Loucy (cell line): ENCODE results near the gene CLCNKA.

Experiments
- H2AFZ ChIP-seq: fragments of 200-600 bp; sonication (generic); 2 replicates; pipeline ENCODE4 v1.6.0; 2016; ENCODE audit warnings: antibody characterized with exemption, mild to moderate bottlenecking, low read length, moderate library complexity
- H3F3A ChIP-seq: fragments of 200-600 bp; 2 replicates; pipeline ENCODE4 v1.6.0; 2016; ENCODE audit warnings: antibody characterized with exemption, low read depth, mild to moderate bottlenecking
- H3K27me3 ChIP-seq: fragments of 200-600 bp; sonication (generic); 2 replicates; pipeline ENCODE4 v1.6.1; 2014; ENCODE audit warnings: low read length, mild to moderate bottlenecking; ENCODE audit not compliant: insufficient read depth, poor library complexity, severe bottlenecking
- H3K36me3 ChIP-seq: fragments of 200-600 bp; sonication (generic); 2 replicates; pipeline ENCODE4 v1.6.1; 2016; ENCODE audit warnings: low read length; ENCODE audit not compliant: insufficient read depth
- H3K4me1 ChIP-seq: fragments of 200-600 bp; sonication (generic); 2 replicates; pipeline ENCODE4 v1.5.1; 2014; ENCODE audit warnings: low read length, mild to moderate bottlenecking; ENCODE audit not compliant: insufficient read depth, poor library complexity, severe bottlenecking
- H3K4me2 ChIP-seq: fragments of 200-600 bp; sonication (generic); 2 replicates; pipeline ENCODE4 v1.6.0; 2014; ENCODE audit warnings: antibody characterized with exemption, low read length, low read depth, mild to moderate bottlenecking; ENCODE audit not compliant: poor library complexity, severe bottlenecking
- H3K4me3 ChIP-seq: fragments of 200-600 bp; sonication (generic); 2 replicates; pipeline ENCODE4 v1.5.1; 2014; ENCODE audit warnings: low read length, mild to moderate bottlenecking, mixed read lengths; ENCODE audit not compliant: poor library complexity, severe bottlenecking
- H3K79me2 ChIP-seq: fragments of 200-600 bp; sonication (generic); 2 replicates; pipeline ENCODE4 v1.6.1; 2014; ENCODE audit warnings: low read length; ENCODE audit not compliant: insufficient read depth
- H3K9ac ChIP-seq: fragments of 200-600 bp; sonication (generic); 2 replicates; pipeline ENCODE4 v1.6.0; 2014; ENCODE audit warnings: mild to moderate bottlenecking, low read depth, low read length, moderate library complexity; ENCODE audit not compliant: poor library complexity, severe bottlenecking
- H3K9me2 ChIP-seq: fragments of 200-600 bp; sonication (generic); replicated peaks from 2 replicates; pipeline ENCODE4 v1.6.1; 2016; ENCODE audit warnings: low read depth, low read length, mixed read lengths
- H3K9me3 ChIP-seq: fragments of 200-600 bp; sonication (generic); 2 replicates; pipeline ENCODE4 v1.6.1; 2014; ENCODE audit warnings: mild to moderate bottlenecking, antibody characterized with exemption, low read length, low read depth; ENCODE audit not compliant: insufficient read depth
- H4K20me1 ChIP-seq: fragments of 200-600 bp; sonication (generic); 2 replicates; pipeline ENCODE4 v1.6.0; 2014; ENCODE audit warnings: antibody characterized with exemption, low read length, mild to moderate bottlenecking; ENCODE audit not compliant: insufficient read depth, poor library complexity, severe bottlenecking
- EZH2phosphoT487 ChIP-seq: fragments of 200-600 bp; IDR thresholded peaks from 2 replicates; pipeline ENCODE4 v1.6.1; 2018; ENCODE audit warnings: antibody characterized with exemption, mild to moderate bottlenecking, moderate library complexity, borderline replicate concordance
- TF ChIP-seq, protein P1 (sequence below): fragments of 200-600 bp; sonication (generic); conservative IDR thresholded peaks from 2 replicates; pipeline ENCODE4 v1.5.1; 2014; ENCODE audit warnings: mild to moderate bottlenecking, antibody characterized with exemption, low read length

The CLCNKA gene

DNA sequence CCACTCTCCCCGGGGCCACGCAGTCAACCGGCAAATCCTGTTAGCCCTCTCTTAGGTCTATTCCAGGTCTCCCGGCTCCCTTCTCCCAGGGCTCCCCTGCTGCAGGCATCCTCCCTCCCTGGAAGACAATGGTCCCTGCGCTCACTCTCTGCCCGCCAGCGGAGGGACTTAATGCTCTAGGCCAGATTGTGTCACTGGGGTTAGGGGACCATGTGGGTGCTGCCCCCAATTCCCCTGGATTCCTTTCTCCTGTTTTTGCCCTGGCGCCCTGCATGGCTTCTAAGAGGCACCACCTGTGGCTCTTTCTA lies 43.4 kb downstream of the CLCNKA start:
- Histone ChIP-seq H3K4me1 (peaks cover 3% of the 10 kb centered on the region), H3K9me2 (no peaks in the 10 kb centered on the region), H4K20me1 (no peaks in the 10 kb centered on the region), H3K36me3 (no peaks in the 10 kb centered on the region), H3K27me3 (no peaks in the 10 kb centered on the region), H2AFZ (no peak overlapping the region), H3K9me3 (no peaks in the 10 kb centered on the region), H3K79me2 (no peaks in the 10 kb centered on the region), H3F3A (no peaks in the 10 kb centered on the region), H3K4me2 (no peak overlapping the region), H3K9ac (no peak overlapping the region), H3K4me3 (no peak overlapping the region)
- TF ChIP-seq, protein P1, sequence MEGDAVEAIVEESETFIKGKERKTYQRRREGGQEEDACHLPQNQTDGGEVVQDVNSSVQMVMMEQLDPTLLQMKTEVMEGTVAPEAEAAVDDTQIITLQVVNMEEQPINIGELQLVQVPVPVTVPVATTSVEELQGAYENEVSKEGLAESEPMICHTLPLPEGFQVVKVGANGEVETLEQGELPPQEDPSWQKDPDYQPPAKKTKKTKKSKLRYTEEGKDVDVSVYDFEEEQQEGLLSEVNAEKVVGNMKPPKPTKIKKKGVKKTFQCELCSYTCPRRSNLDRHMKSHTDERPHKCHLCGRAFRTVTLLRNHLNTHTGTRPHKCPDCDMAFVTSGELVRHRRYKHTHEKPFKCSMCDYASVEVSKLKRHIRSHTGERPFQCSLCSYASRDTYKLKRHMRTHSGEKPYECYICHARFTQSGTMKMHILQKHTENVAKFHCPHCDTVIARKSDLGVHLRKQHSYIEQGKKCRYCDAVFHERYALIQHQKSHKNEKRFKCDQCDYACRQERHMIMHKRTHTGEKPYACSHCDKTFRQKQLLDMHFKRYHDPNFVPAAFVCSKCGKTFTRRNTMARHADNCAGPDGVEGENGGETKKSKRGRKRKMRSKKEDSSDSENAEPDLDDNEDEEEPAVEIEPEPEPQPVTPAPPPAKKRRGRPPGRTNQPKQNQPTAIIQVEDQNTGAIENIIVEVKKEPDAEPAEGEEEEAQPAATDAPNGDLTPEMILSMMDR = no peak
- no peak for TF ChIP-seq EZH2phosphoT487

- H3K4me3 ChIP-seq = no peak overlapping the region
- no peaks in the 10 kb centered on the region for H3F3A ChIP-seq
- no peak for TF ChIP-seq EZH2phosphoT487
- TF ChIP-seq, protein P1 = no peak
- H3K36me3 ChIP-seq = no peaks in the 10 kb centered on the region
- no peaks in the 10 kb centered on the region for H3K79me2 ChIP-seq
- H3K27me3 ChIP-seq = no peaks in the 10 kb centered on the region
- no peak overlapping the region for H2AFZ ChIP-seq
- H4K20me1 ChIP-seq = no peaks in the 10 kb centered on the region
- H3K4me1 ChIP-seq = peaks cover 4% of the 10 kb centered on the region
- H3K9me2 ChIP-seq = no peaks in the 10 kb centered on the region
- H3K9ac ChIP-seq = no peak overlapping the region
- no peaks in the 10 kb centered on the region for H3K9me3 ChIP-seq
- H3K4me2 ChIP-seq = no peak overlapping the region
Observed at GRCh38 chr1:16066245-16066644, 44.4 kb downstream of the CLCNKA start.

GRCh38 chr1:16067127-16067768 lies 45.4 kb downstream of the CLCNKA start:
- Histone ChIP-seq H3K79me2 (no peaks in the 10 kb centered on the region), H2AFZ (no peak overlapping the region), H3K4me1 (peaks cover 4% of the 10 kb centered on the region), H3K36me3 (no peaks in the 10 kb centered on the region), H4K20me1 (no peaks in the 10 kb centered on the region), H3F3A (no peaks in the 10 kb centered on the region), H3K9me3 (no peaks in the 10 kb centered on the region), H3K9ac (no peak overlapping the region), H3K9me2 (no peaks in the 10 kb centered on the region), H3K4me3 (no peak overlapping the region), H3K4me2 (no peak overlapping the region), H3K27me3 (no peaks in the 10 kb centered on the region)
- no peak for TF ChIP-seq EZH2phosphoT487
- TF ChIP-seq, protein P1 = no peak
